Fibroblast of lung (primary cell): ENCODE measurements around the gene DYNLT4.

ENCODE experiments used
- EZH2 ChIP-seq: IDR thresholded peaks from 2 replicates; pipeline ENCODE4 v1.5.1; 2012; ENCODE audit warnings: low read length, control low read depth, mild to moderate bottlenecking; ENCODE audit errors: missing control alignments
- TF ChIP-seq, protein P1 (sequence below), 2 donors: IDR thresholded peaks in 1 of 2; conservative IDR thresholded peaks in 1 of 2; 1 replicate in 1 of 2; 2 replicates in 1 of 2; pipeline ENCODE4 v1.5.1; 2011 to 2012; ENCODE audit warnings: low read length in 2 of 2, control low read depth in 1 of 2, inconsistent platforms in 1 of 2, low read depth in 1 of 2, mild to moderate bottlenecking in 1 of 2

GRCh38 chr1:44828003-44828651 is 21.0 kb upstream of the DYNLT4 start:
- TF ChIP-seq, protein P1, sequence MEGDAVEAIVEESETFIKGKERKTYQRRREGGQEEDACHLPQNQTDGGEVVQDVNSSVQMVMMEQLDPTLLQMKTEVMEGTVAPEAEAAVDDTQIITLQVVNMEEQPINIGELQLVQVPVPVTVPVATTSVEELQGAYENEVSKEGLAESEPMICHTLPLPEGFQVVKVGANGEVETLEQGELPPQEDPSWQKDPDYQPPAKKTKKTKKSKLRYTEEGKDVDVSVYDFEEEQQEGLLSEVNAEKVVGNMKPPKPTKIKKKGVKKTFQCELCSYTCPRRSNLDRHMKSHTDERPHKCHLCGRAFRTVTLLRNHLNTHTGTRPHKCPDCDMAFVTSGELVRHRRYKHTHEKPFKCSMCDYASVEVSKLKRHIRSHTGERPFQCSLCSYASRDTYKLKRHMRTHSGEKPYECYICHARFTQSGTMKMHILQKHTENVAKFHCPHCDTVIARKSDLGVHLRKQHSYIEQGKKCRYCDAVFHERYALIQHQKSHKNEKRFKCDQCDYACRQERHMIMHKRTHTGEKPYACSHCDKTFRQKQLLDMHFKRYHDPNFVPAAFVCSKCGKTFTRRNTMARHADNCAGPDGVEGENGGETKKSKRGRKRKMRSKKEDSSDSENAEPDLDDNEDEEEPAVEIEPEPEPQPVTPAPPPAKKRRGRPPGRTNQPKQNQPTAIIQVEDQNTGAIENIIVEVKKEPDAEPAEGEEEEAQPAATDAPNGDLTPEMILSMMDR (conservative IDR thresholded peaks at IDR 0.05 in 1 of 2, IDR thresholded peaks at IDR 0.05 in 1 of 2; ENCODE audit: low read depth in 1 of 2, low read length in 2 of 2): no peak
- TF ChIP-seq EZH2: no peak
